Memory B cell (primary cell): ENCODE measurements around the gene PLA2G6.

Experiments
- ATAC-seq: fragments of 150-1000 bp; cut with Tn5 transposase; 2 replicates; pipeline ENCODE4 v1.10.0; 2021; ENCODE audit warnings: low read depth, mild to moderate bottlenecking, moderate library complexity
- DNase-seq, 2 donors: peaks; one replicate each; pipeline ENCODE4 v3.0.0; 2022; ENCODE audit warnings: low spot score in 2 of 2
- H3K27ac Mint-ChIP-seq: one replicate; pipeline ENCODE4 v1.8.0; 2022; ENCODE audit warnings: mild to moderate bottlenecking, moderate library complexity, mixed read lengths
- H3K27me3 Mint-ChIP-seq: one replicate; pipeline ENCODE4 v1.8.0; 2022; ENCODE audit warnings: mixed read lengths
- H3K36me3 Mint-ChIP-seq: one replicate; pipeline ENCODE4 v1.8.0; 2022; ENCODE audit warnings: mild to moderate bottlenecking, mixed read lengths
- H3K4me1 Mint-ChIP-seq: one replicate; pipeline ENCODE4 v1.8.0; 2022; ENCODE audit warnings: mixed read lengths
- H3K4me3 Mint-ChIP-seq: one replicate; pipeline ENCODE4 v1.8.0; 2022; ENCODE audit warnings: mild to moderate bottlenecking, moderate library complexity, mixed read lengths
- H3K9me3 Mint-ChIP-seq: one replicate; pipeline ENCODE4 v1.8.0; 2022; ENCODE audit warnings: mixed read lengths

PLA2G6 gene

DNA sequence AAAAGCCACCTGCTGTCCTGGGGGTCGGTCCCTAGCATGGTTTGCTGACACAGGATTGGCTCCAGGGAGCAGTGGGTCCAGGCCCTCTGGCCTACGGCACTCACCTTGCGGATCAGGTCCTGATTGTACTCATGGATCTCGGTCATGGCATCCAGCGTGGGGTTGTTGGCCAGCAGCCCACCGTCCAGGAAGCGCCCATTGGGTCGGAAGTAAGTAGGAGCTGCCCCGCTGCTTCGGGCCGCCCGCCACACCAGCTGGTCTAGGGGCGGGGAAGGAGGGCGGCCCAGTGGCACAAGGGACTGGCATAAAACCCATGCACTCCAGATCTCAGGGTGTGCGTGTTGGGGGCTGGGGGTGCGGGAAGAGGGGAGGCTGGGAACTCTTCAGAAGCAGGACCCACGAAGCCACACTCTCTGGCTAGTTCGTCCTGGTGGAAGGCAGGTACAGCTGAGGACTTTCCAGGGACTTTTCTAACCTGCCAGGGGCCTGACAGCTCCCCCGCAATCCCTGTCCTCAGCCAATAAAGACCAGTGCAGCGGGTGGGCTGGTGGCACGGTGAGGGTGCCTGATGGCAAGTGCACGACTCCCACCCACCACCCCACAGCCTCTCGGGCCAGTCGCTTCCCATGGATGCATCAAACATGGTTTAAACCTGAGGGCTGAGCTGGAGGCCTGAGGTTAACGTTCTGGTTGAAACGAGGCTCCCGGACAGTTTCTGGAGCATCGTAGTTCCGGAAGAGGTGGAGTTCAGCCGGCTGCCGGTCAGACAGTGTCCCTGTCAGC lies 66.0 kb downstream of the PLA2G6 start:
- Mint-ChIP-seq H3K4me3 (no peak overlapping the region), H3K36me3 (peaks cover 4% of the 10 kb centered on the region), H3K27ac (no peak overlapping the region), H3K4me1 (peaks cover 4% of the 10 kb centered on the region), H3K9me3 (no peaks in the 10 kb centered on the region), H3K27me3 (no peaks in the 10 kb centered on the region)
- DNase-seq, result no peak
- no peak for ATAC-seq

DNA sequence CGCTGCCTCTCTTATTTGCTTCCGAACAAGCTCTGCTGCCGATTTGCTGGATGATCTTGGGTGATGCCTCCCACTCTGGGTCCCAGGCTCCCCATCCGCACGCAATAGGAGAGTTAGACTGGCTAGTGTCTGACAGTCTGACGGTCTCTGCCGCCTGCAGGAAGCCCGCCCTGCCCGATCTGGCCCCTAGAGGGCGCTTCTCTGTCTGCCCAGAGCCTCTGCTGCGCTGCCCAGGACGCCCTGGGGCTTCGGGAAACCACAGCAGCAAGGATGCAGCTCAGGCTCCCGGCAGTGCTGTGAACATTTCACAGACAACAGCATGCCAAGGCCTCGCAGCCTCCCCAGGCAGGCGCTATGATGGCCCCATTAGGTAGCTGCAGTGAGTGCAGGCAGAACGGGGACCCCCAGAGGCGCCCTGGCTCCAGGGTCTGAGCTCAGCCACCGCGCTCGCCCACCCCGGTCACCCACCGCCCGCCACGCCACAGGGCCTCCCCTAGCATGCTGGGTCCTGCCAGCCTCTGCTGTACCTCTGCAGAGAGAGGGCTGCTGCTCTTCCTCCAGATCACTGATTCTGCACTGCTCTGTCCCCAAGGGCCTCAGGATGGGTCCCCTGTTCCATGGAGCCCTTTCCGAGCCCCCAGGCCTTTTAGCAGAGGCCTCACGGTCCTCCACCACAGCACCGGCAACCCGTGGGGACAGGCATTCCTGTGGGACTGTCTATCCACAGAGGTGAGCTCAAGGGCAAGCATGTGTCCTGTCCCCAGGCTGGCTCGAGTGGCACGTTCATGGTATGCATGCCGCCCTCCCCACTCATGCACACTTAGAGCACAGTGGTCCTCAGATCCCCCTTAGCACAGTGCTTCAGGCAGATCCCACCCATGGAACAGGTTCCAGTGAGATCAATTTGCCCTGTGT lies 66.9 kb downstream of the PLA2G6 start:
- H3K4me3 Mint-ChIP-seq, result no peak overlapping the region
- H3K4me1 Mint-ChIP-seq, result peaks cover 3% of the 10 kb centered on the region
- H3K36me3 Mint-ChIP-seq, result peaks cover 5% of the 10 kb centered on the region
- H3K9me3 Mint-ChIP-seq, result peaks cover 1% of the 10 kb centered on the region
- no peaks in the 10 kb centered on the region for H3K27me3 Mint-ChIP-seq
- peak; percentile 86 for ATAC-seq
- peak; percentile 77 to 78 for DNase-seq
- H3K27ac Mint-ChIP-seq, result no peak overlapping the region

- Mint-ChIP-seq H3K36me3 (peaks cover 12% of the 10 kb centered on the region), H3K9me3 (peaks cover 2% of the 10 kb centered on the region), H3K4me3 (no peak overlapping the region), H3K27ac (no peak overlapping the region), H3K4me1 (peaks cover 4% of the 10 kb centered on the region), H3K27me3 (no peaks in the 10 kb centered on the region)
- DNase-seq (no peak), ATAC-seq (no peak)
Observed at GRCh38 chr22:38112381-38112780, 69.2 kb downstream of the PLA2G6 start.

- Mint-ChIP-seq H3K9me3 (peaks cover 2% of the 10 kb centered on the region), H3K27ac (no peak overlapping the region), H3K27me3 (no peaks in the 10 kb centered on the region), H3K4me1 (peaks cover 4% of the 10 kb centered on the region), H3K36me3 (peaks cover 12% of the 10 kb centered on the region), H3K4me3 (no peak overlapping the region)
- ATAC-seq, result no peak
- DNase-seq, result no peak
Observed at GRCh38 chr22:38111925-38112355, 69.7 kb downstream of the PLA2G6 start.

GRCh38 chr22:38110863-38111852 lies 70.5 kb downstream of the PLA2G6 start:
- H3K4me3 Mint-ChIP-seq, result no peak overlapping the region
- peaks cover 4% of the 10 kb centered on the region for H3K4me1 Mint-ChIP-seq
- H3K36me3 Mint-ChIP-seq, result peaks cover 12% of the 10 kb centered on the region
- ATAC-seq (no peak), DNase-seq (no peak)
- peaks cover 2% of the 10 kb centered on the region for H3K9me3 Mint-ChIP-seq
- no peaks in the 10 kb centered on the region for H3K27me3 Mint-ChIP-seq
- H3K27ac Mint-ChIP-seq, result no peak overlapping the region

DNA sequence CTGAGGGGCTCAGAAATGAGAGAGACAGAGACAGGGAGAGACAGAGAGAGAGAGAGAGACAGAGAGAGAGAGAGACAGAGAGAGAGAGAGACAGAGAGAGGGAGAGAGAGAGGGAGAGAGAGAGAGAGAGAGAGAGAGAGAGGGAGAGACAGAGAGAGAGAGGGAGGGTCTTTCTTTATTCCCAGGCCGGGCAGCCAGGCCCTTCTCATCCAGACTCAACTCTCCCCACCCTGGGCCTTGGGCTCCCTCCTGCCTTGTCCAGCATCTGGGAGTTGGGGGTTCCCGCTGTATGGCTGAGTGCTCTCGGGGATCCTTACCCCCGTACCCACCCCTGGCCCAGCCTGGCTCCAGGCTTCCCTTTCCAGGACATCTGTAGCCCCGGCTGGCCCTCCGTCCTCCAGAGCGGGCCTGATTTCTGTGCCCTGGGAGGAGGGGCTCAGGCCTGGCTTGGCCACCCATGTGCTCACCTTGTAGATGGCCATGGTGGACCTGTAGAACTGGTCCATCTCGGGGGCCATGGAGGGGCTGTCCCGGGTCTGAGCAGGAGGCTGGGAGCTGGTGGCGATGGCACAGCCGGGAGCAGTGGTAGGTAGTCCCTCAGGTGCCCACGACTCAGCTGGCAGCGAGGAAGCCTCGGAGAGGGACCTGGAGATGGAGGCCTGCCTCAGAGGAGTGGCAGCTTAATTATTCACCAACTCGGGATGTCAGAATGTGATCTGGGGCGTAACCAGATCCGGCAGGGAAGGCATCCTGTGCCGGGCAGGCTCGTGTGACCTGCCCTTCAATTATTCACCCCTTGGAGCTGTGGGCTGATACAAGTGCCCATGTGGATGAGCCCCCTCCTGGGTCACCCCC lies 71.4 kb downstream of the PLA2G6 start, which contains the start of gene BAIAP2L2:
Gene BAIAP2L2, minus strand, starts transcription at position 677 of the 855 bp plus-strand sequence. Its CDS starts 159 bp downstream, at position 518.
- Mint-ChIP-seq H3K9me3 (peaks cover 2% of the 10 kb centered on the region), H3K27me3 (no peaks in the 10 kb centered on the region), H3K4me3 (no peak within 1 kb of the TSS), H3K4me1 (peaks cover 4% of the 10 kb centered on the region), H3K27ac (peak within 1 kb of the TSS; percentile 87), H3K36me3 (peaks cover 12% of the 10 kb centered on the region)
- no peak for ATAC-seq
- DNase-seq, result no peak

- Mint-ChIP-seq H3K27me3 (no peaks in the 10 kb centered on the region), H3K27ac (peak overlapping the region; percentile 87), H3K4me3 (no peak overlapping the region), H3K36me3 (peaks cover 12% of the 10 kb centered on the region), H3K4me1 (peaks cover 4% of the 10 kb centered on the region), H3K9me3 (peaks cover 2% of the 10 kb centered on the region)
- DNase-seq (peak in 1 of 2 donors; percentile 19), ATAC-seq (peak; percentile 20)
Observed at GRCh38 chr22:38109371-38110001, 72.1 kb downstream of the PLA2G6 start.

GRCh38 chr22:38108561-38109319 lies 72.9 kb downstream of the PLA2G6 start:
- Mint-ChIP-seq H3K27me3 (no peaks in the 10 kb centered on the region), H3K4me1 (peaks cover 2% of the 10 kb centered on the region), H3K36me3 (peaks cover 14% of the 10 kb centered on the region), H3K27ac (peak overlapping the region; percentile 67), H3K9me3 (peaks cover 2% of the 10 kb centered on the region), H3K4me3 (no peak overlapping the region)
- ATAC-seq (peak; percentile 22), DNase-seq (no peak)

DNA sequence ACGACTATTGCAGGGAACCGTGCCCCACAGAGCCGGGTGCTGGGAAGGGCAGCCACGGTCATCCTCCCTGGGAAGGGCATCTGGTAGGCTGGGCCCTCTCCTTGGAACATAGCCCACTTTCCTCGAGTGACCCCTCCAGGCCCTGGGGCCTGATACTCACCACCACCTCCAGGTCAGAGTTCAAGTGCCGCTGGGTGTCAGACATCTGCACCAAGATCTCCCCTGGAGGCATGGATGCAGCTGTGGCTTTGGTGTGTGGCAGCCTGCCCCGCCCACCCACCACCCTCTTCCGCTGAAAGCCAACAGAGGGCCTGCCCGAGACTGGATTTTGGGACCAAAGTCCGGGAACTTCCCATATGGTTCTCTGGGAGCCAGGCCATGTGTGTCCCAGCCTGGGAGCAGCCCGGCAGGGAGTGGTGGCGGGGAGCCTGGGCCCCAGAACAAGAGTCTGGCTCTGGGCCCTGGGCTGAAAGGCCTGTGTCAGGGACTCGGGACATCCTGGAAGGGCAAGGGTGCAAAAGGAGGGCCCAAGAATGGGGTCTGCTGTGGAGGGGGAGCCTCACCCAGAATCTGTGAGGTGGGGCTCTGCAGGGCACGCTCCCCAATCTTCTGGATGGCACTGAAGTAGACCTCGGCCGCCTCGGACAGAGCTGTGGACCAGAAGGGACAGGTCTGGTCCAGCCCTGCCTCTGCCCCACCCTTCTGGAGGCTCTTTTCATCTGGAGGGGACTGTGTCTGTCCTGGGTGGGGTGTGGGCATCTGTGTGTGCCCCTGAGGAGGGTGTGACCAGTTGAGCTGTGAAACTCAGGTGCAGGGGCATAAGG lies 73.7 kb downstream of the PLA2G6 start:
- DNase-seq, result no peak
- Mint-ChIP-seq H3K27me3 (no peaks in the 10 kb centered on the region), H3K27ac (no peak overlapping the region), H3K9me3 (peaks cover 2% of the 10 kb centered on the region), H3K36me3 (peaks cover 14% of the 10 kb centered on the region), H3K4me1 (peaks cover 2% of the 10 kb centered on the region), H3K4me3 (no peak overlapping the region)
- no peak for ATAC-seq

DNA sequence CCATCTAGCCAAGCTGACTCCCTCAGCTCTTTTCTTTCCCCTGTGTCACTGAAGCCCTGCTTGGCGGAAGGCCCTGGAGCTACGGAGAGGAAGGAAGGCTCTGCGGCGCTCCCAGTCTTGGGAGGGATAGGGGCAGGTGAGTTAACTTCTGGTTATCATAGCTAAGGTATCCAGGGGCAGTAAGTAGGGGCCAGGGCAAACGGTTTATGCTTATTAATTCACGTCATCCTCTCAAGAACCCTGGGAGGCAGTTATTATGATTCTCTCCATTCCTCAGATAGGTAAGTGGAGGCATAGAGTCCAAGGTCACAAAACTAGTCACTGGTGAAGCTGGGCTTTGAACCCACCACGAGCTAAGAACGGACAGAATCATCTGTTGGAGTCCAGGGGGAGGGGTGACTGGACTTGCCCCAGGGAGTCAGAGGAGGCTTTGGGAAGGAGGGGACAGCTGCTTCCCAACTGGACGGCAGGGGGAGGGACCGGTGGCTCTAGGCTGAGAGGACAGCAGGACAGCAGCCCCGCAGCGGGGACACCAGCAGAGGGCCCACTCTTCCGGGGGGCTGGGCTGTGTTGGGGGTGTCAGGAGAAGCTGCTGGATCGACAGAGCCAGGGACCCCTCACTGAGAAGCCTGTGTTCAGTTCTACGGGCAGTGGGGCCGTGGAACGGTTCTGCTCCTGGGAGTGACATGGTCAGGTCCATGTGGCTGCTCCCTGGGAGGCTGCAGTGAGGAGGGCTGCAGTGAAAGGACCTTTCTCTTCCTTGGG lies 74.6 kb downstream of the PLA2G6 start:
- no peak overlapping the region for H3K27ac Mint-ChIP-seq
- H3K4me1 Mint-ChIP-seq, result peaks cover 2% of the 10 kb centered on the region
- H3K36me3 Mint-ChIP-seq, result peaks cover 12% of the 10 kb centered on the region
- H3K27me3 Mint-ChIP-seq, result no peaks in the 10 kb centered on the region
- H3K4me3 Mint-ChIP-seq, result no peak overlapping the region
- DNase-seq (no peak), ATAC-seq (no peak)
- H3K9me3 Mint-ChIP-seq, result peaks cover 2% of the 10 kb centered on the region

GRCh38 chr22:38104084-38104483 lies 77.5 kb downstream of the PLA2G6 start:
- DNase-seq (no peak), ATAC-seq (no peak)
- Mint-ChIP-seq H3K4me1 (no peaks in the 10 kb centered on the region), H3K27ac (no peak overlapping the region), H3K27me3 (no peaks in the 10 kb centered on the region), H3K36me3 (peaks cover 10% of the 10 kb centered on the region), H3K9me3 (no peaks in the 10 kb centered on the region), H3K4me3 (no peak overlapping the region)
